Suppressor macrophage treated with lipopolysaccharide for 1 hour (primary cell): ENCODE results near the gene ZNF710.
A peak's percentile ranks its signal among the peaks of the same experiment; 100 is the strongest.
"Not testable (repeated sequence)": the region's sequence is repeated elsewhere in the genome, so short reads cannot be mapped to it uniquely, and the experiment has no call there.

ENCODE experiments used
- DNase-seq, 3 donors: peaks; one replicate each; pipeline ENCODE4 v3.0.0-alpha.2; 2020 to 2022

Gene ZNF710

DNA sequence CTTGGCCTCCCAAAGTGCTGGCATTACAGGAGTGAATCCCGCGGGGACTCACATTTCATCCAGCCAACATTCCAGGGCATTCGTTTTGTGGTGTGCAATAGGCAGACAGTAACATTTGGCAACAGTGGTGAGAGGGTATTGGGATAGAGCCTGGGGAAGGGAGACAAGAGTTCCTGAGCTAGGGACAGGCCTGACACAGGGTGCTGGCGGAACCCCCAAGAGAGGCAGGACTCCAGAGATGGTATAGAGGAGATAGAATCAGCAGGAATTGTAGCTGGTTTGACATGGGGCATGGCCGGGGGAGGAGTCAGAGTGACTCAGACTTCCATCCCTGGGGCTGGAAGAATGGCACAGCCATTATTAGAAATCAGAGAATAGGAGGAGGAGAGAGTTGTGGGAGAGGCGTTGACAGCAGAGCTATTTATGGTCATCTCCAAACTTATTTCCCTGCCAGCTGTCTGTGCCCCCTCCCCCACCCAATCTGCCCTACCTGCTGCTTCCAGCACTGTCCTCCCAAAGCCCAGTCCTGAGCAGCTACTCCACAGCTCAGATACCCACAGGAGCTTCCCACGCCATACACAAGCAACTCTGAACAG is 105.5 kb downstream of the ZNF710 start:
- peak; percentile 32 to 57 (median 36) for DNase-seq

GRCh38 chr15:90108038-90108437 is 106.9 kb downstream of the ZNF710 start:
- DNase-seq, result not testable (repeated sequence)

- not testable (repeated sequence) for DNase-seq
These were observed 108.1 kb downstream of the ZNF710 start for GRCh38 chr15:90109163-90109751.

- DNase-seq, result no peak
These were observed 112.0 kb downstream of the ZNF710 start for GRCh38 chr15:90113166-90113565.

- peak; percentile 38 to 51 (median 46) for DNase-seq
These were observed 113.4 kb downstream of the ZNF710 start for GRCh38 chr15:90114451-90114901.

DNA sequence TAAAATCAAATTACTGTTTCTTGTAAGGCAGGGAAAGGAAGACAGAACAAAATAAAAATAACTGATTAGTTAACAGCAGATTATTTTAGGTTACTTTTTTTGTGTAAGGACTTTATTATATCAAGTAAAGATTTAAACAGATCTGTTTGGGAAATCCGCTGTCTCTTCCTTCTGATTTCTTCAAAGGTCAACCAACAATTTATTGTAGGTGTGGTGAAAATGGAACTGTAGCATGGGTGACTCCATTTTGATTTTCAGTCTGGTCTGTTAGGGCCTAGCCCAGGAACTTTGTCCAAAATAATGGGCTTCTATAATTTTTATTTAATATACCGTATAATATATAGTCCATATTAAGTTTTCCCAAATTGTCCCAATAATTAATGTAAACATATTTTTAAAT is 114.7 kb downstream of the ZNF710 start:
- DNase-seq, result no peak

DNA sequence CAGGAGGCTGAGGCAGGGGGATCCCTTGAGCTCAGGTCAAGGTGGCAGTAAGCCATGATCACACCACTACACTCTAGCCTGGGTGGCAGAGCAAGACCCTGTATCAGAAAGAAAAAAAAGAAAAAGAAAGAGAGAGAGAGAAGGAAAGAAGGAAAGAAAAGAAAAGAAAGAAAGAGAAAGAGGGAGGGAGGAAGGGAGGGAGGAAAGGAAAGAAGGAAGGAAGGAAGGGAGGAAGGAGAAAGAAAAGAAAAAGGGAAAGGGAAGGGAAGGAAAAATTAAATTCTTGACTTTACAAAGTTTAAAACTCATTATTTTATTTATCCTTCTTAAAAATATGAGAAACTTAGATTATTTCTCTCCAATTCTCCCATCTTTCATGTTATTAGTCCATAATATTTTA is 118.2 kb downstream of the ZNF710 start:
- no peak for DNase-seq

- DNase-seq, result no peak
These were observed 120.0 kb downstream of the ZNF710 start for GRCh38 chr15:90121086-90121485.

- DNase-seq, result no peak
These were observed 123.4 kb downstream of the ZNF710 start for GRCh38 chr15:90124507-90124906.

GRCh38 chr15:90126022-90126421 is 124.9 kb downstream of the ZNF710 start:
- DNase-seq, result no peak

DNA sequence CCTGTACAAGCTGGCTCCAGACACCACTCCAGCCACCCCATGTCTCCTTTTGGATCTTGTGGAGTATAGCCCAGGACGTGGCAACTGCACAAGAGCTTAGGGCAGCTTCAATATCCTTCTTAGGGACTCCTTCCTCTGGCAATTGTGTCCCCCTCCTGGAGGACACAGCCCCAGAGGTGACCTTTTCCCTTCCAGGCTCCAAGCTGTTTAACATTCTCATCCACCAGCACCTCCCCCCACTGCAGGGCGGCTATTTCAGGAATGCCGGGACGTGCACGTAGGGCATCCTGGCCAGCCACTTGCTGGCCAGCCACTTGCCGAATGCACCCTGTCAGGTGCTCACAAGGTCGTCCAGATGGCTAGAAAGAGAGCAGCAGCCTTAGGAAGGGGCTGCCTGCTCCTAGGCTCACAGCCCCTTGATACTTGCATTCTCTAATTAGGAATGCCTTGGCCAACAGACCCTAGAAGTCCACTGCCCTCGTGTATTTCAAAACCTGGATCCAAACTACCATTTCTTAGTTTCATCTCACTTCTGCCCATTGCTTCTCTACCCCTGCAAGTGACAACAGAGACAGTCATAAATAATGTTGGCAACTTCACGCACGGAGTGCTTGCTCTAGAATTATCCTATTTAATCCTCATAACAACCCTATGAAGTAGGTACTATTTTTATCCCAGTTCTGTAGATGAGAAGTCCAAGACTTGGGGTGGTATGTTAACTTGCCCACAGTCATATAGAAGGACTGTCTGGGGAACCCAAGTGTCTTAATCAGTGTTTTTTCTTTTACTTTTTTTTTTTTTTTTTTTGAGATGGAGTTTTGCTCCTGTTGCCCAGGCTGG is 125.7 kb downstream of the ZNF710 start:
- no peak for DNase-seq

DNA sequence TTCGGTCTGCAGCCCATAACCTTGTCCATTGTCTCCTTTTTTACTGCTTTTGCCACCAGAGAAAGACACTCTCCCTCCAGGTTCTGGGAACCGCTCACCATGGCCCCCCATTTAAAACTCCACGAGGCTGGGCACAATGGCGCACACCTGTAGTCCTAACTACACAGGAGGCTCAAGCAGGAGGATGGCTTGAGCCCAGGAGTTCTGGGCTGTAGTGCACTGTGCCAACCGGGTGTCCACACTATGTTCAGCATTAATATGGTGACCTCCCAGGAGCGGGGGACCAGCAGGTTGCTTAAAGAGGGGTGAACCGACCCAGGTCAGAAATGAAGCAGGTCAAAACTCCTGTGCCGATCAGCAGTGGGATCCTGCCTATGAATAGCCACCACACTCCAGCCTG is 129.2 kb downstream of the ZNF710 start:
- DNase-seq, result no peak
